Fibroblast of lung (primary cell): ENCODE results near the gene NELFB.
A peak's percentile ranks its signal among the peaks of the same experiment; 100 is the strongest.

Source experiments
- EZH2 ChIP-seq: IDR thresholded peaks from 2 replicates; pipeline ENCODE4 v1.5.1; 2012; ENCODE audit warnings: low read length, control low read depth, mild to moderate bottlenecking; ENCODE audit errors: missing control alignments
- TF ChIP-seq, protein P1 (sequence below), 2 donors: IDR thresholded peaks in 1 of 2; conservative IDR thresholded peaks in 1 of 2; 1 replicate in 1 of 2; 2 replicates in 1 of 2; pipeline ENCODE4 v1.5.1; 2011 to 2012; ENCODE audit warnings: low read length in 2 of 2, control low read depth in 1 of 2, inconsistent platforms in 1 of 2, low read depth in 1 of 2, mild to moderate bottlenecking in 1 of 2

DNA sequence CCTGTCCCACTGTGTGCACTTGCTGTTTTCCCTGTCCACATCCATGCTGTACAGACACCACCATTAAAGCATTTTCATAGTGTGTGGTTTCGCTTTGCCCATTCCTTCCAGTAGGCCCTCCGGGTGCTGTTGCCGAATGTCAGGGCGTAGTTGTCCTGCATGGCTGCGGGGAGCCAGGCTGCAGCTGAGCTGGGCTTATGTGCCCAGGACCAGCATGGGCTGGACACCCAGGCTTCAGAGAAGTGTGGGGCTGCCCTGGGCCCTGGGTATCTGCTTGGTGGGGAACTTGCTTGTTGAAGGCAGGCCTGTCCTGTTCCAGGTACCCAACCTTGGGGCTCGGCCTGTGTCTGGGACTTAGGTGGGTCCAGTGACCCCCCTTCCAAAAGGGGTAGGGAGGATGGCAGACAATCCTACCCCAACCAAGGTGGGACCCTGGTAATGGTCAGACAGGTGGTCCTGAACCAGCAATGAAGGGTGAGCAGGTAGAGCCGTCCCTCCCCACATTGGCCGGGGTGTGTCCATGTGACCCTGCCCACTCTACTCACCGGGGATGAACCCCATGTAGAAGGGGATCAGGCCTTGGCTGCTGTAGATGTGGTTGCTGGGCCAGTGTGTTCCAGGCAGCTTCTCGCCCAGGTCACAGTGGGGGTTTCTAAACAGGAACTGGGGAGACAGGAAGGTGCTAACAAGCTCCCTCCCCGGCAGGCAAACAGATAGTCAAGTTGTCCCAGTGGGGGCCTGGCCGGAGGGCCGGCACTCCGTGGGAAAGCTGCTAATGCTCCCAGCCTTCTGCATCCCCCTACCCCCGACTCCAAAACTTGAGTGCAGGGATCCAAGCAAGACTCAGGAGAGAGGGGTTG, 11.3 kb upstream of the NELFB start:
- TF ChIP-seq, protein P1, sequence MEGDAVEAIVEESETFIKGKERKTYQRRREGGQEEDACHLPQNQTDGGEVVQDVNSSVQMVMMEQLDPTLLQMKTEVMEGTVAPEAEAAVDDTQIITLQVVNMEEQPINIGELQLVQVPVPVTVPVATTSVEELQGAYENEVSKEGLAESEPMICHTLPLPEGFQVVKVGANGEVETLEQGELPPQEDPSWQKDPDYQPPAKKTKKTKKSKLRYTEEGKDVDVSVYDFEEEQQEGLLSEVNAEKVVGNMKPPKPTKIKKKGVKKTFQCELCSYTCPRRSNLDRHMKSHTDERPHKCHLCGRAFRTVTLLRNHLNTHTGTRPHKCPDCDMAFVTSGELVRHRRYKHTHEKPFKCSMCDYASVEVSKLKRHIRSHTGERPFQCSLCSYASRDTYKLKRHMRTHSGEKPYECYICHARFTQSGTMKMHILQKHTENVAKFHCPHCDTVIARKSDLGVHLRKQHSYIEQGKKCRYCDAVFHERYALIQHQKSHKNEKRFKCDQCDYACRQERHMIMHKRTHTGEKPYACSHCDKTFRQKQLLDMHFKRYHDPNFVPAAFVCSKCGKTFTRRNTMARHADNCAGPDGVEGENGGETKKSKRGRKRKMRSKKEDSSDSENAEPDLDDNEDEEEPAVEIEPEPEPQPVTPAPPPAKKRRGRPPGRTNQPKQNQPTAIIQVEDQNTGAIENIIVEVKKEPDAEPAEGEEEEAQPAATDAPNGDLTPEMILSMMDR (conservative IDR thresholded peaks at IDR 0.05 in 1 of 2, IDR thresholded peaks at IDR 0.05 in 1 of 2; ENCODE audit: low read depth in 1 of 2, low read length in 2 of 2): peak in 1 of 2 donors; percentile 10
- TF ChIP-seq EZH2: no peak
